Measurements from ENCODE around the gene NPY1R. TPM values are rescaled to one million over a fixed set of nuclear protein-coding genes. Genes with fewer than 3 reads are reported as not detected.

Gene NPY1R
- total and polyA plus RNA-seq, 4 donors, result 17.2 to 112 (median 48.3) TPM

DNA sequence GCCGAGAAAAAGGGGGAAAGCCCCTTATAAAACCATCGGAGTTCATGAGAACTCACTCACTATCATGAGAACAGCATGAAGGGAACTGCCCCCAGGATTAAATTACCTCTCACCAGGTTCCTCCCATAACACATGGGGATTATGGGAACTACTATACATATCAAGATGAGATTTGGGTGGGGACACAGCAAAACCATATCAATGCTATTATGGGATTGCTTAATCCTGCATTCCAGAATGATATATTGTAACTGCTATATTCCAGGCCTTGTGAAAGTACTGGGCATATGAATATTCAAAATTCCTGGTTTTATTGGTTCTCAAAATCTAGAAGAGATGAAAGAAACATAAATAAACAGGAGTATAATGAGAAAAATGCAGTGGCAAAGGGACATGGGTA lies 29.3 kb downstream of the NPY1R start:
- DNase-seq (no peak), ATAC-seq (ENCODE audit: low FRiP score) (no peak)
- H3K27me3 ChIP-seq (ENCODE audit: control insufficient read depth in 1 of 2, insufficient read depth in 2 of 2, low read length in 1 of 2), result no peaks in the 10 kb centered on the region
- intact Hi-C loops (cut with DNase I), result no loop called here
- H3K4me3 ChIP-seq (ENCODE audit: low read length in 2 of 2), result no peak overlapping the region
- H3K9me3 ChIP-seq (ENCODE audit: control insufficient read depth, low read length), result no peaks in the 10 kb centered on the region
- no peaks in the 10 kb centered on the region for H3K36me3 ChIP-seq (ENCODE audit: control insufficient read depth in 1 of 2, insufficient read depth in 2 of 2, low read length in 1 of 2)
- no peaks in the 10 kb centered on the region for H3K4me1 ChIP-seq (ENCODE audit: control insufficient read depth in 1 of 2, insufficient read depth in 2 of 2, low read length in 2 of 2)
- 92% methylated on average over 2 of the region's 2 CpGs for WGBS, 2 donors
- no peak overlapping the region for H3K27ac ChIP-seq (ENCODE audit: low read depth in 1 of 2, low read length in 2 of 2)

- no peaks in the 10 kb centered on the region for H3K4me1 ChIP-seq (ENCODE audit: control insufficient read depth in 1 of 2, insufficient read depth in 2 of 2, low read length in 2 of 2)
- H3K27ac ChIP-seq (ENCODE audit: low read depth in 1 of 2, low read length in 2 of 2), result no peak overlapping the region
- H3K36me3 ChIP-seq (ENCODE audit: control insufficient read depth in 1 of 2, insufficient read depth in 2 of 2, low read length in 1 of 2), result no peaks in the 10 kb centered on the region
- no peaks in the 10 kb centered on the region for H3K27me3 ChIP-seq (ENCODE audit: control insufficient read depth in 1 of 2, insufficient read depth in 2 of 2, low read length in 1 of 2)
- no peaks in the 10 kb centered on the region for H3K9me3 ChIP-seq (ENCODE audit: control insufficient read depth, low read length)
- intact Hi-C loops (cut with DNase I), result no loop called here
- DNase-seq, result no peak
- H3K4me3 ChIP-seq (ENCODE audit: low read length in 2 of 2), result no peak overlapping the region
- no peak for ATAC-seq (ENCODE audit: low FRiP score)
- WGBS, 2 donors, result 65 to 66% methylated on average over 3 of the region's 3 CpGs
Observed at GRCh38 chr4:163300445-163300844, 32.0 kb downstream of the NPY1R start.

- H3K27me3 ChIP-seq (ENCODE audit: control insufficient read depth in 1 of 2, insufficient read depth in 2 of 2, low read length in 1 of 2), result no peaks in the 10 kb centered on the region
- no peak overlapping the region for H3K27ac ChIP-seq (ENCODE audit: low read depth in 1 of 2, low read length in 2 of 2)
- no peaks in the 10 kb centered on the region for H3K4me1 ChIP-seq (ENCODE audit: control insufficient read depth in 1 of 2, insufficient read depth in 2 of 2, low read length in 2 of 2)
- WGBS, 2 donors, result 74 to 78% methylated on average over 3 of the region's 3 CpGs
- H3K4me3 ChIP-seq (ENCODE audit: low read length in 2 of 2), result no peak overlapping the region
- intact Hi-C loops (cut with DNase I), result no loop called here
- H3K36me3 ChIP-seq (ENCODE audit: control insufficient read depth in 1 of 2, insufficient read depth in 2 of 2, low read length in 1 of 2), result no peaks in the 10 kb centered on the region
- no peaks in the 10 kb centered on the region for H3K9me3 ChIP-seq (ENCODE audit: control insufficient read depth, low read length)
- ATAC-seq (ENCODE audit: low FRiP score) (no peak), DNase-seq (no peak)
Observed at GRCh38 chr4:163295138-163295537, 37.3 kb downstream of the NPY1R start.

DNA sequence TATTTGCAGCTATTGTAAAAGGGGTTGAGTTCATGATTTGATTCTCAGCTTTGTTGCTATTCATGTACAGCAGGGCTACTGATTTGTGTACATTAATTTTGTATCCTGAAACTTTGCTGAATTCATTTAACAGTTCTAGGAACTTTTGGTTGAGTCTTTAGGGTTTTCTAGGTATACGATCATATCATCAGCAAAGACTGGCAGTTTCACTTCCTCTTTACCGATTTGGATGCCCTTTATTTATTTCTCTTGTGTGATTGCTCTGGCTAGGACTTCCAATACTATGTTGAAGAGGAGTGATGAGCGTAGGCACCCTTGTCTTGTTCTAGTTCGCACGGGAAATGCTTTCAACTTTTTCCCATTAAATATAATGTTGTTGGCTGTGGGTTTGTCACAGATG lies 48.1 kb downstream of the NPY1R start:
- Histone ChIP-seq H3K36me3 (ENCODE audit: control insufficient read depth in 1 of 2, insufficient read depth in 2 of 2, low read length in 1 of 2) (no peaks in the 10 kb centered on the region), H3K27ac (ENCODE audit: low read depth in 1 of 2, low read length in 2 of 2) (no peak overlapping the region), H3K4me3 (ENCODE audit: low read length in 2 of 2) (no peak overlapping the region), H3K9me3 (ENCODE audit: control insufficient read depth, low read length) (no peaks in the 10 kb centered on the region), H3K27me3 (ENCODE audit: control insufficient read depth in 1 of 2, insufficient read depth in 2 of 2, low read length in 1 of 2) (no peaks in the 10 kb centered on the region), H3K4me1 (ENCODE audit: control insufficient read depth in 1 of 2, insufficient read depth in 2 of 2, low read length in 2 of 2) (no peaks in the 10 kb centered on the region)
- ATAC-seq (ENCODE audit: low FRiP score) (no peak), DNase-seq (no peak)
- 92 to 94% methylated on average over 5 of the region's 5 CpGs for WGBS, 2 donors
- intact Hi-C loops (cut with DNase I), result no loop called here

GRCh38 chr4:163280703-163281519 lies 51.5 kb downstream of the NPY1R start:
- intact Hi-C loops (cut with DNase I), result no loop called here
- H3K36me3 ChIP-seq (ENCODE audit: control insufficient read depth in 1 of 2, insufficient read depth in 2 of 2, low read length in 1 of 2), result no peaks in the 10 kb centered on the region
- no peaks in the 10 kb centered on the region for H3K4me1 ChIP-seq (ENCODE audit: control insufficient read depth in 1 of 2, insufficient read depth in 2 of 2, low read length in 2 of 2)
- H3K27ac ChIP-seq (ENCODE audit: low read depth in 1 of 2, low read length in 2 of 2), result no peak overlapping the region
- H3K27me3 ChIP-seq (ENCODE audit: control insufficient read depth in 1 of 2, insufficient read depth in 2 of 2, low read length in 1 of 2), result no peaks in the 10 kb centered on the region
- no peaks in the 10 kb centered on the region for H3K9me3 ChIP-seq (ENCODE audit: control insufficient read depth, low read length)
- DNase-seq (no peak), ATAC-seq (ENCODE audit: low FRiP score) (no peak)
- no peak overlapping the region for H3K4me3 ChIP-seq (ENCODE audit: low read length in 2 of 2)
- 46 to 56% methylated on average over 3 of the region's 3 CpGs for WGBS, 2 donors

- H3K27ac ChIP-seq (ENCODE audit: low read depth in 1 of 2, low read length in 2 of 2), result no peak overlapping the region
- intact Hi-C loops (cut with DNase I), result no loop called here
- ATAC-seq (ENCODE audit: low FRiP score) (no peak), DNase-seq (no peak)
- H3K36me3 ChIP-seq (ENCODE audit: control insufficient read depth in 1 of 2, insufficient read depth in 2 of 2, low read length in 1 of 2), result no peaks in the 10 kb centered on the region
- WGBS, 2 donors, result 84 to 88% methylated on average over 5 of the region's 5 CpGs
- H3K4me1 ChIP-seq (ENCODE audit: control insufficient read depth in 1 of 2, insufficient read depth in 2 of 2, low read length in 2 of 2), result no peaks in the 10 kb centered on the region
- no peak overlapping the region for H3K4me3 ChIP-seq (ENCODE audit: low read length in 2 of 2)
- no peaks in the 10 kb centered on the region for H3K9me3 ChIP-seq (ENCODE audit: control insufficient read depth, low read length)
- no peaks in the 10 kb centered on the region for H3K27me3 ChIP-seq (ENCODE audit: control insufficient read depth in 1 of 2, insufficient read depth in 2 of 2, low read length in 1 of 2)
Observed at GRCh38 chr4:163279713-163280112, 52.7 kb downstream of the NPY1R start.

GRCh38 chr4:163274861-163275260 lies 57.5 kb downstream of the NPY1R start:
- intact Hi-C loops (cut with DNase I), result no loop called here
- no peaks in the 10 kb centered on the region for H3K27me3 ChIP-seq (ENCODE audit: control insufficient read depth in 1 of 2, insufficient read depth in 2 of 2, low read length in 1 of 2)
- DNase-seq (no peak), ATAC-seq (ENCODE audit: low FRiP score) (no peak)
- 86 to 88% methylated on average over 3 of the region's 3 CpGs for WGBS, 2 donors
- no peaks in the 10 kb centered on the region for H3K4me1 ChIP-seq (ENCODE audit: control insufficient read depth in 1 of 2, insufficient read depth in 2 of 2, low read length in 2 of 2)
- H3K36me3 ChIP-seq (ENCODE audit: control insufficient read depth in 1 of 2, insufficient read depth in 2 of 2, low read length in 1 of 2), result no peaks in the 10 kb centered on the region
- no peak overlapping the region for H3K27ac ChIP-seq (ENCODE audit: low read depth in 1 of 2, low read length in 2 of 2)
- H3K4me3 ChIP-seq (ENCODE audit: low read length in 2 of 2), result no peak overlapping the region
- peaks cover 2% of the 10 kb centered on the region for H3K9me3 ChIP-seq (ENCODE audit: control insufficient read depth, low read length)

Other genes starting within 250 kb of the NPY1R start
- gene NAF1, start 165.7 kb downstream of the NPY1R start, total RNA-seq, result 10 to 100 TPM; 23.8 to 35.7 TPM
- gene NAF1, start 165.7 kb downstream of the NPY1R start, polyA plus RNA-seq, result 10 to 100 TPM in 1 of 2 donors, 1 to 10 TPM in 1; 2.6 to 10.0 TPM
- gene NPY5R, start 11.3 kb upstream of the NPY1R start, total RNA-seq, result 1 to 10 TPM; 2.0 to 3.0 TPM
- gene NPY5R, start 11.3 kb upstream of the NPY1R start, polyA plus RNA-seq, result 10 to 100 TPM in 1 of 2 donors, 1 to 10 TPM in 1; 3.1 to 15.5 TPM
- not detected for gene TKTL2, start 141.2 kb upstream of the NPY1R start, total RNA-seq
- not detected for gene TKTL2, start 141.2 kb upstream of the NPY1R start, polyA plus RNA-seq
- gene TMA16, start 162.1 kb upstream of the NPY1R start, total RNA-seq, result 10 to 100 TPM; 26.2 to 27.3 TPM
- 10 to 100 TPM; 17.7 to 21.4 TPM for gene TMA16, start 162.1 kb upstream of the NPY1R start, polyA plus RNA-seq